Astrocyte (in vitro differentiated cells and primary cell): Measurements from ENCODE around the gene CYP4F2. TPM values are rescaled to one million over a fixed set of nuclear protein-coding genes. Genes with fewer than 3 reads are reported as not detected.

ENCODE experiments used
- DNase-seq: peaks from one replicate; pipeline ENCODE4 v3.0.0-alpha.2; 2010; ENCODE audit warnings: low read depth
- FAIRE-seq: peaks from 2 replicates; lab custom pipeline; 2011; peaks lifted over from hg19 to GRCh38; lab: Jason Lieb, UNC
- H2AFZ ChIP-seq: 2 replicates; pipeline ENCODE4 v1.6.0; 2012; ENCODE audit warnings: low read depth, low read length, inconsistent platforms
- H3K27ac ChIP-seq: 2 replicates; pipeline ENCODE4 v1.5.1; 2011; ENCODE audit warnings: low read depth, low read length, inconsistent platforms
- H3K27me3 ChIP-seq: 2 replicates; pipeline ENCODE4 v1.6.0; 2011; ENCODE audit warnings: low read length, inconsistent platforms; ENCODE audit not compliant: insufficient read depth
- H3K36me3 ChIP-seq: 2 replicates; pipeline ENCODE4 v1.5.1; 2011; ENCODE audit warnings: low read length, inconsistent platforms; ENCODE audit not compliant: insufficient read depth
- H3K4me1 ChIP-seq: 2 replicates; pipeline ENCODE4 v1.5.1; 2011; ENCODE audit warnings: low read length, inconsistent platforms; ENCODE audit not compliant: insufficient read depth
- H3K4me2 ChIP-seq: 2 replicates; pipeline ENCODE4 v1.6.0; 2012; ENCODE audit warnings: low read length, inconsistent platforms
- H3K4me3 ChIP-seq: 2 replicates; pipeline ENCODE4 v1.5.1; 2011; ENCODE audit warnings: low read depth, mild to moderate bottlenecking, low read length, inconsistent platforms; ENCODE audit not compliant: insufficient read depth
- H3K79me2 ChIP-seq: 2 replicates; pipeline ENCODE4 v1.6.0; 2012; ENCODE audit warnings: mild to moderate bottlenecking, low read length, inconsistent platforms; ENCODE audit not compliant: insufficient read depth
- H3K9ac ChIP-seq: 2 replicates; pipeline ENCODE4 v1.6.0; 2012; ENCODE audit warnings: mild to moderate bottlenecking, low read length, inconsistent platforms
- H3K9me3 ChIP-seq: 2 replicates; pipeline ENCODE4 v1.5.1; 2012; ENCODE audit warnings: low read depth, mild to moderate bottlenecking, low read length, inconsistent platforms; ENCODE audit not compliant: insufficient read depth
- H4K20me1 ChIP-seq: 2 replicates; pipeline ENCODE4 v1.6.0; 2012; ENCODE audit warnings: low read length, inconsistent platforms; ENCODE audit not compliant: insufficient read depth
- H3K27ac Mint-ChIP-seq: one replicate; pipeline ENCODE4 v1.8.0; 2021; ENCODE audit warnings: mild to moderate bottlenecking, mixed read lengths; ENCODE audit not compliant: unreplicated experiment
- H3K27me3 Mint-ChIP-seq: one replicate; pipeline ENCODE4 v1.8.0; 2021; ENCODE audit warnings: low read depth, mixed read lengths; ENCODE audit not compliant: unreplicated experiment
- H3K36me3 Mint-ChIP-seq: one replicate; pipeline ENCODE4 v1.8.0; 2021; ENCODE audit warnings: low read depth, mixed read lengths; ENCODE audit not compliant: unreplicated experiment
- H3K4me1 Mint-ChIP-seq: one replicate; pipeline ENCODE4 v1.8.0; 2021; ENCODE audit warnings: low read depth, mixed read lengths; ENCODE audit not compliant: unreplicated experiment
- H3K4me3 Mint-ChIP-seq: one replicate; pipeline ENCODE4 v1.8.0; 2021; ENCODE audit warnings: mild to moderate bottlenecking, moderate library complexity, mixed read lengths; ENCODE audit not compliant: unreplicated experiment
- H3K9me3 Mint-ChIP-seq: one replicate; pipeline ENCODE4 v1.8.0; 2021; ENCODE audit warnings: mild to moderate bottlenecking, mixed read lengths; ENCODE audit not compliant: unreplicated experiment
- CTCF ChIP-seq: IDR thresholded peaks from 2 replicates; pipeline ENCODE4 v1.5.1; 2011; ENCODE audit warnings: low read depth, mild to moderate bottlenecking, inconsistent platforms, low read length, moderate library complexity; ENCODE audit not compliant: insufficient read depth
- EZH2 ChIP-seq: IDR thresholded peaks from 2 replicates; pipeline ENCODE4 v1.6.1; 2012; ENCODE audit warnings: mild to moderate bottlenecking, low read length, inconsistent platforms; ENCODE audit not compliant: insufficient read depth
- total RNA-seq: library from RNA; stranded (reverse); gene quantifications from 2 replicates; pipeline ENCODE4 v1.2.1, GENCODE V29; 2021

CYP4F2 gene
- total RNA-seq, 1 donor from 2014 or later = not detected

GRCh38 chr19:15828121-15828610, 69.7 kb downstream of the CYP4F2 start:
- Histone ChIP-seq H3K27me3 (no peaks in the 10 kb centered on the region), H3K4me2 (no peak overlapping the region), H4K20me1 (no peaks in the 10 kb centered on the region), H3K4me1 (no peaks in the 10 kb centered on the region), H3K9me3 (no peaks in the 10 kb centered on the region), H3K27ac (no peak overlapping the region), H2AFZ (no peak overlapping the region), H3K36me3 (no peaks in the 10 kb centered on the region), H3K4me3 (no peak overlapping the region), H3K9ac (no peak overlapping the region), H3K79me2 (no peaks in the 10 kb centered on the region)
- no peak for FAIRE-seq
- no peak for DNase-seq
- peaks cover 8% of the 10 kb centered on the region for H3K9me3 Mint-ChIP-seq
- no peaks in the 10 kb centered on the region for H3K27me3 Mint-ChIP-seq
- TF ChIP-seq CTCF (no peak), EZH2 (no peak)
- H3K4me3 Mint-ChIP-seq = no peak overlapping the region
- no peaks in the 10 kb centered on the region for H3K36me3 Mint-ChIP-seq
- no peaks in the 10 kb centered on the region for H3K4me1 Mint-ChIP-seq
- no peak overlapping the region for H3K27ac Mint-ChIP-seq

Other genes with a start within 250 kb of the CYP4F2 start
- not detected in 2 replicates for gene CYP4F12, start 225.0 kb downstream of the CYP4F2 start, total RNA-seq
- not detected in 2 replicates for gene OR10H2, start 170.1 kb downstream of the CYP4F2 start, total RNA-seq
- not detected in 2 replicates for gene OR10H3, start 160.1 kb downstream of the CYP4F2 start, total RNA-seq
- not detected in 2 replicates for gene OR10H5, start 110.4 kb downstream of the CYP4F2 start, total RNA-seq
- gene OR10H1, start 82.4 kb downstream of the CYP4F2 start, total RNA-seq = not detected in 2 replicates
- not detected in 2 replicates for gene CYP4F11, start 36.5 kb upstream of the CYP4F2 start, total RNA-seq
- not detected in 2 replicates for gene OR10H4, start 50.9 kb upstream of the CYP4F2 start, total RNA-seq
- 811 and 843 TPM in 2 replicates for gene TPM4, start 178.4 kb upstream of the CYP4F2 start, total RNA-seq
- 80.5 and 82.8 TPM in 2 replicates for gene RAB8A, start 213.8 kb upstream of the CYP4F2 start, total RNA-seq
- not detected in 2 replicates for gene HSH2D, start 245.6 kb upstream of the CYP4F2 start, total RNA-seq